Suprapubic skin (tissue), 4 donors: ENCODE results near the gene RPP25L.

Source experiments
- EP300 ChIP-seq: sonication (generic); formaldehyde crosslinking; IDR thresholded peaks from one replicate; pipeline ENCODE4 v1.6.1; 2017; ENCODE audit warnings: antibody characterized with exemption
- POLR2A ChIP-seq, 2 donors: fragments of 450-650 bp; IDR thresholded peaks; one replicate each; pipeline ENCODE4 v1.6.1; 2017; ENCODE audit warnings: antibody characterized with exemption in 2 of 2, mild to moderate bottlenecking in 2 of 2, moderate library complexity in 2 of 2
- POLR2AphosphoS5 ChIP-seq, 3 donors: sonication (generic); formaldehyde crosslinking; IDR thresholded peaks; one replicate each; pipeline ENCODE4 v1.6.1; 2017; ENCODE audit warnings: antibody characterized with exemption in 3 of 3
- TF ChIP-seq, protein P1 (sequence below), 2 donors: fragments of 200-600 bp in 1 of 2; fragments of 450-650 bp in 1 of 2; sonication (generic) in 1 of 2; IDR thresholded peaks; one replicate each; pipeline ENCODE4 v1.5.1; 2016 to 2019; ENCODE audit warnings: antibody characterized with exemption in 2 of 2, mild to moderate bottlenecking in 1 of 2, moderate library complexity in 1 of 2

DNA sequence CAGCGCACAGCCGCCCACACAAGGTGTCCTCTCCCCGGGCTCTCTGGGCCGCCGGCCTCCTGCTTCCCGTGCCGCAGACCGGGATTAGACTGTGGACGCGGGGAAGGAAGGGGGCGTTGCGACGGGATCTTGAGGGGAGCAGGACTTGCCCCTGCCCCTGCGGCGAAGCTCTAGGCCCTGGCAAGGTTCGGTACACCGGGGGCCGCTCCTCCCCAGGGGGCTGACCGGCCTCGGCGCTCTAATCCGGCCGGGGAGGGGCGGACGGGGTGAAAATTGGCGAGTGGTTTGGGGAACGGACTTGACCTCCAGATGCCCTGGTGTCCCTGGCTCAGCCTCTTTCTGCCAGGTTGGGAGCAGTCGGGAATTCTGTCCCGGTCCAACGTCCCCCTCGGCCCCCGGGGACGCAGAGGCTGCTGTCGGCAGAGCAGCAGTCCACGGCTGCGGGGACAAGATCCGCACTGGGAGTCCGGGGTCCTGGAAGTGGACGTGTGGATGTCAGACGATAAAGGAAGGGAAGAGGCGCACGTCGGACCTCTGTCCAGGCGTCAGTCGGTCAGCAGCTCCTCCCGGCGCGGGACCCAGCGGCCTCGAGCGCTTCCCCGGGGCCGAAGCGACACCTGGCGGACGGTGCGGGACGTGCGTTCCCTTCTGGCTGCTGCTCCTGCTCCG is 20.5 kb downstream of the RPP25L start:
- TF ChIP-seq, protein P1, sequence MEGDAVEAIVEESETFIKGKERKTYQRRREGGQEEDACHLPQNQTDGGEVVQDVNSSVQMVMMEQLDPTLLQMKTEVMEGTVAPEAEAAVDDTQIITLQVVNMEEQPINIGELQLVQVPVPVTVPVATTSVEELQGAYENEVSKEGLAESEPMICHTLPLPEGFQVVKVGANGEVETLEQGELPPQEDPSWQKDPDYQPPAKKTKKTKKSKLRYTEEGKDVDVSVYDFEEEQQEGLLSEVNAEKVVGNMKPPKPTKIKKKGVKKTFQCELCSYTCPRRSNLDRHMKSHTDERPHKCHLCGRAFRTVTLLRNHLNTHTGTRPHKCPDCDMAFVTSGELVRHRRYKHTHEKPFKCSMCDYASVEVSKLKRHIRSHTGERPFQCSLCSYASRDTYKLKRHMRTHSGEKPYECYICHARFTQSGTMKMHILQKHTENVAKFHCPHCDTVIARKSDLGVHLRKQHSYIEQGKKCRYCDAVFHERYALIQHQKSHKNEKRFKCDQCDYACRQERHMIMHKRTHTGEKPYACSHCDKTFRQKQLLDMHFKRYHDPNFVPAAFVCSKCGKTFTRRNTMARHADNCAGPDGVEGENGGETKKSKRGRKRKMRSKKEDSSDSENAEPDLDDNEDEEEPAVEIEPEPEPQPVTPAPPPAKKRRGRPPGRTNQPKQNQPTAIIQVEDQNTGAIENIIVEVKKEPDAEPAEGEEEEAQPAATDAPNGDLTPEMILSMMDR (IDR thresholded peaks at IDR 0.05): peak; percentile 44 to 94
- TF ChIP-seq POLR2A (IDR thresholded peaks at IDR 0.05): no peak
- no peak for TF ChIP-seq POLR2AphosphoS5 (IDR thresholded peaks at IDR 0.05)
- TF ChIP-seq EP300: no peak
